AG10803 (cell line): ENCODE results near the gene CAPG.

Experiments
- DNase-seq: peaks from one replicate; pipeline ENCODE4 v3.0.0; 2010; ENCODE audit warnings: low read depth
- H3K4me3 ChIP-seq: 2 replicates; pipeline ENCODE4 v1.5.1; 2011; ENCODE audit warnings: mild to moderate bottlenecking, low read length, control low read depth
- CTCF ChIP-seq: conservative IDR thresholded peaks from 2 replicates; pipeline ENCODE4 v1.5.1; 2011; ENCODE audit warnings: mild to moderate bottlenecking, low read length, control low read depth, inconsistent platforms

The CAPG gene

GRCh38 chr2:85433511-85434089 is 23.4 kb upstream of the CAPG start:
- TF ChIP-seq CTCF: no peak
- peak; percentile 98 for DNase-seq
- no peak overlapping the region for H3K4me3 ChIP-seq

- no peak for DNase-seq
- H3K4me3 ChIP-seq: no peak overlapping the region
- no peak for TF ChIP-seq CTCF
Observed at GRCh38 chr2:85431570-85432205, 21.5 kb upstream of the CAPG start.

- no peak for DNase-seq
- no peak for TF ChIP-seq CTCF
- no peak overlapping the region for H3K4me3 ChIP-seq
Observed at GRCh38 chr2:85430752-85431569, 20.8 kb upstream of the CAPG start.

GRCh38 chr2:85429924-85430289 is 19.7 kb upstream of the CAPG start:
- no peak for TF ChIP-seq CTCF
- DNase-seq: no peak
- H3K4me3 ChIP-seq: no peak overlapping the region

GRCh38 chr2:85429213-85429923 is 19.2 kb upstream of the CAPG start:
- no peak for TF ChIP-seq CTCF
- no peak for DNase-seq
- H3K4me3 ChIP-seq: no peak overlapping the region

GRCh38 chr2:85428343-85428881 is 18.2 kb upstream of the CAPG start:
- no peak for TF ChIP-seq CTCF
- DNase-seq: no peak
- no peak overlapping the region for H3K4me3 ChIP-seq
